Activated CD4-positive, alpha-beta T cell treated with anti-CD3 and anti-CD28 coated beads for 36 hours (primary cell): ENCODE measurements around the gene GLIS1. TPM values are rescaled to one million over a fixed set of nuclear protein-coding genes. Genes with fewer than 3 reads are reported as not detected.

Experiments used
- ATAC-seq: fragments of 200-7000 bp; cut with Tn5 transposase; one replicate; pipeline ENCODE4 v1.10.0; 2021; ENCODE audit warnings: mild to moderate bottlenecking, moderate library complexity
- CTCF ChIA-PET: fragments of 350-600 bp; sonication (Branson Sonifier 250); formaldehyde crosslinking; loops from one replicate; lab custom pipeline; 2021; ENCODE audit warnings: antibody characterized with exemption; lab: Charles Lee
- POLR2A ChIA-PET: fragments of 350-600 bp; sonication (Branson Sonifier 250); formaldehyde crosslinking; loops from one replicate; lab custom pipeline; 2021; ENCODE audit warnings: antibody characterized with exemption, inconsistent platforms; lab: Charles Lee
- DNase-seq: peaks from one replicate; pipeline ENCODE4 v3.0.0-alpha.2; 2020
- H3K27ac Mint-ChIP-seq: one replicate; pipeline ENCODE4 v1.8.0; 2021; ENCODE audit warnings: mixed read lengths
- H3K27me3 Mint-ChIP-seq: one replicate; pipeline ENCODE4 v1.8.0; 2021; ENCODE audit warnings: mixed read lengths
- H3K36me3 Mint-ChIP-seq: one replicate; pipeline ENCODE4 v1.8.0; 2021; ENCODE audit warnings: low read depth, mixed read lengths
- H3K4me1 Mint-ChIP-seq: one replicate; pipeline ENCODE4 v1.8.0; 2021; ENCODE audit warnings: mixed read lengths
- H3K4me3 Mint-ChIP-seq: one replicate; pipeline ENCODE4 v1.8.0; 2021; ENCODE audit warnings: mild to moderate bottlenecking, moderate library complexity, mixed read lengths
- H3K9me3 Mint-ChIP-seq: one replicate; pipeline ENCODE4 v1.8.0; 2021; ENCODE audit warnings: low read depth, mixed read lengths
- intact Hi-C, 2 experiments: fragments of 100-400 bp; cut with DNase I in 1 of 2; cut with micrococcal nuclease in 1 of 2; formaldehyde crosslinking; loops; one replicate each; pipeline versions ENCODE4 v1.14.2 to v1.15.1; 2022 to 2024; cut with DNase I, micrococcal nuclease
- total RNA-seq, 2 experiments: library from RNA; stranded (reverse); gene quantifications; one replicate each; pipeline ENCODE4 v1.2.3, GENCODE V29; 2021

The GLIS1 gene
- total RNA-seq, 2 experiments from 2014 or later = not detected

GRCh38 chr1:53735681-53736080 lies 3.3 kb downstream of the GLIS1 start:
- Mint-ChIP-seq H3K9me3 (no peaks in the 10 kb centered on the region), H3K27me3 (peaks cover 33% of the 10 kb centered on the region), H3K4me1 (peaks cover 2% of the 10 kb centered on the region), H3K27ac (no peak overlapping the region), H3K4me3 (no peak overlapping the region), H3K36me3 (no peaks in the 10 kb centered on the region)
- ATAC-seq (no peak), DNase-seq (no peak)
- POLR2A ChIA-PET = interaction anchor here (0.5 kb wide), 1 partner anchor 1999 kb away, joined by 3 read pairs; no protein-coding TSS in a partner anchor
- CTCF ChIA-PET = no interaction called here
- intact Hi-C loops = no loop called here

- POLR2A ChIA-PET = interaction anchor here (0.5 kb wide), 1 partner anchor 1998 kb away, joined by 3 read pairs; no protein-coding TSS in a partner anchor
- no peaks in the 10 kb centered on the region for H3K36me3 Mint-ChIP-seq
- intact Hi-C loops = no loop called here
- ATAC-seq = no peak
- H3K27me3 Mint-ChIP-seq = peaks cover 30% of the 10 kb centered on the region
- peaks cover 2% of the 10 kb centered on the region for H3K4me1 Mint-ChIP-seq
- DNase-seq = no peak
- CTCF ChIA-PET = no interaction called here
- no peak overlapping the region for H3K4me3 Mint-ChIP-seq
- no peaks in the 10 kb centered on the region for H3K9me3 Mint-ChIP-seq
- no peak overlapping the region for H3K27ac Mint-ChIP-seq
These were observed 3.7 kb downstream of the GLIS1 start for GRCh38 chr1:53735261-53735660.

- peaks cover 27% of the 10 kb centered on the region for H3K27me3 Mint-ChIP-seq
- no peak for ATAC-seq
These were observed 4.2 kb downstream of the GLIS1 start for GRCh38 chr1:53734650-53735211.

GRCh38 chr1:53733975-53734649 lies 4.9 kb downstream of the GLIS1 start:
- H3K27me3 Mint-ChIP-seq = peaks cover 24% of the 10 kb centered on the region

More at GRCh38 chr1:53734650-53735211, 4.2 kb downstream of the GLIS1 start:
- Mint-ChIP-seq H3K4me3 (no peak overlapping the region), H3K36me3 (no peaks in the 10 kb centered on the region), H3K4me1 (peaks cover 2% of the 10 kb centered on the region), H3K9me3 (no peaks in the 10 kb centered on the region), H3K27ac (no peak overlapping the region)
- CTCF ChIA-PET = interaction anchor here (0.6 kb wide), 1 partner anchor 207 kb away, joined by 3 read pairs; no protein-coding TSS in a partner anchor
- DNase-seq = no peak
- POLR2A ChIA-PET = no interaction called here
- intact Hi-C loops = no loop called here

GRCh38 chr1:53733447-53733931 lies 5.5 kb downstream of the GLIS1 start:
- no peak for DNase-seq
- H3K4me3 Mint-ChIP-seq = no peak overlapping the region
- POLR2A ChIA-PET = no interaction called here
- H3K27me3 Mint-ChIP-seq = peaks cover 24% of the 10 kb centered on the region
- intact Hi-C loops = no loop called here
- H3K36me3 Mint-ChIP-seq = no peaks in the 10 kb centered on the region
- H3K4me1 Mint-ChIP-seq = peaks cover 2% of the 10 kb centered on the region
- CTCF ChIA-PET = no interaction called here
- no peak for ATAC-seq
- H3K27ac Mint-ChIP-seq = no peak overlapping the region
- H3K9me3 Mint-ChIP-seq = no peaks in the 10 kb centered on the region

More at GRCh38 chr1:53733975-53734649, 4.9 kb downstream of the GLIS1 start:
- DNase-seq (no peak), ATAC-seq (no peak)
- ChIA-PET POLR2A (no interaction called here), CTCF (interaction anchor here (0.5 to 0.6 kb wide), 2 partner anchors 208 to 366 kb away, joined by 3 to 4 read pairs; no protein-coding TSS in a partner anchor)
- peaks cover 2% of the 10 kb centered on the region for H3K4me1 Mint-ChIP-seq
- intact Hi-C loops = no loop called here
- no peaks in the 10 kb centered on the region for H3K9me3 Mint-ChIP-seq
- no peaks in the 10 kb centered on the region for H3K36me3 Mint-ChIP-seq
- H3K27ac Mint-ChIP-seq = no peak overlapping the region
- H3K4me3 Mint-ChIP-seq = no peak overlapping the region

- H3K36me3 Mint-ChIP-seq = no peaks in the 10 kb centered on the region
- DNase-seq (no peak), ATAC-seq (no peak)
- H3K27ac Mint-ChIP-seq = no peak overlapping the region
- CTCF ChIA-PET = no interaction called here
- no peaks in the 10 kb centered on the region for H3K9me3 Mint-ChIP-seq
- POLR2A ChIA-PET = no interaction called here
- H3K27me3 Mint-ChIP-seq = peaks cover 24% of the 10 kb centered on the region
- H3K4me3 Mint-ChIP-seq = no peak overlapping the region
- H3K4me1 Mint-ChIP-seq = peaks cover 2% of the 10 kb centered on the region
- intact Hi-C loops = no loop called here
These were observed 6.0 kb downstream of the GLIS1 start for GRCh38 chr1:53732912-53733317.

GRCh38 chr1:53732409-53732808 lies 6.6 kb downstream of the GLIS1 start:
- no peak for DNase-seq
- ChIA-PET POLR2A (no interaction called here), CTCF (no interaction called here)
- Mint-ChIP-seq H3K36me3 (no peaks in the 10 kb centered on the region), H3K27me3 (peaks cover 23% of the 10 kb centered on the region), H3K9me3 (no peaks in the 10 kb centered on the region), H3K4me1 (peaks cover under 1% of the 10 kb centered on the region), H3K4me3 (no peak overlapping the region), H3K27ac (no peak overlapping the region)
- ATAC-seq = no peak
- intact Hi-C loops = no loop called here

GRCh38 chr1:53731779-53732305 lies 7.1 kb downstream of the GLIS1 start:
- ATAC-seq = no peak
- no peak overlapping the region for H3K27ac Mint-ChIP-seq
- peaks cover 21% of the 10 kb centered on the region for H3K27me3 Mint-ChIP-seq
- DNase-seq = no peak
- no peaks in the 10 kb centered on the region for H3K36me3 Mint-ChIP-seq
- H3K4me1 Mint-ChIP-seq = no peaks in the 10 kb centered on the region
- ChIA-PET POLR2A (no interaction called here), CTCF (interaction anchor here (0.6 kb wide), 1 partner anchor 1072 kb away, joined by 3 read pairs; no protein-coding TSS in a partner anchor)
- H3K4me3 Mint-ChIP-seq = no peak overlapping the region
- intact Hi-C loops = no loop called here
- H3K9me3 Mint-ChIP-seq = no peaks in the 10 kb centered on the region

- CTCF ChIA-PET = interaction anchor here (0.6 kb wide), 1 partner anchor 1073 kb away, joined by 3 read pairs; no protein-coding TSS in a partner anchor
- ATAC-seq (no peak), DNase-seq (no peak)
- H3K4me1 Mint-ChIP-seq = no peaks in the 10 kb centered on the region
- H3K4me3 Mint-ChIP-seq = no peak overlapping the region
- H3K27ac Mint-ChIP-seq = no peak overlapping the region
- H3K9me3 Mint-ChIP-seq = no peaks in the 10 kb centered on the region
- no peaks in the 10 kb centered on the region for H3K36me3 Mint-ChIP-seq
- peaks cover 17% of the 10 kb centered on the region for H3K27me3 Mint-ChIP-seq
- POLR2A ChIA-PET = no interaction called here
- intact Hi-C loops = no loop called here
These were observed 7.8 kb downstream of the GLIS1 start for GRCh38 chr1:53731043-53731600.

- no peaks in the 10 kb centered on the region for H3K36me3 Mint-ChIP-seq
- no peak for DNase-seq
- H3K9me3 Mint-ChIP-seq = no peaks in the 10 kb centered on the region
- ChIA-PET CTCF (no interaction called here), POLR2A (no interaction called here)
- H3K27ac Mint-ChIP-seq = no peak overlapping the region
- H3K27me3 Mint-ChIP-seq = peaks cover 13% of the 10 kb centered on the region
- intact Hi-C loops = no loop called here
- ATAC-seq = no peak
- H3K4me1 Mint-ChIP-seq = no peaks in the 10 kb centered on the region
- H3K4me3 Mint-ChIP-seq = no peak overlapping the region
These were observed 8.6 kb downstream of the GLIS1 start for GRCh38 chr1:53730224-53730865.

- intact Hi-C loops = no loop called here
- Mint-ChIP-seq H3K36me3 (no peaks in the 10 kb centered on the region), H3K27me3 (peaks cover 7% of the 10 kb centered on the region), H3K4me3 (no peak overlapping the region), H3K27ac (no peak overlapping the region), H3K9me3 (no peaks in the 10 kb centered on the region), H3K4me1 (no peaks in the 10 kb centered on the region)
- POLR2A ChIA-PET = no interaction called here
- ATAC-seq (no peak), DNase-seq (no peak)
- CTCF ChIA-PET = no interaction called here
These were observed 9.3 kb downstream of the GLIS1 start for GRCh38 chr1:53729456-53730223.
